Astrocyte (in vitro differentiated cells and primary cell): ENCODE data around the gene PTPMT1.
"Not testable (repeated sequence)": the region's sequence is repeated elsewhere in the genome, so short reads cannot be mapped to it uniquely, and the experiment has no call there.

Experiments used
- CTCF ChIP-seq: IDR thresholded peaks from 2 replicates; pipeline ENCODE4 v1.5.1; 2011; ENCODE audit warnings: low read depth, mild to moderate bottlenecking, inconsistent platforms, low read length, moderate library complexity; ENCODE audit not compliant: insufficient read depth
- EZH2 ChIP-seq: IDR thresholded peaks from 2 replicates; pipeline ENCODE4 v1.6.1; 2012; ENCODE audit warnings: mild to moderate bottlenecking, low read length, inconsistent platforms; ENCODE audit not compliant: insufficient read depth

- TF ChIP-seq CTCF, EZH2: not testable (repeated sequence)
Measured at GRCh38 chr11:47546274-47546673, 19.1 kb upstream of the PTPMT1 start.
